DMS 273 (cell line): ENCODE data around the gene GALR3.

Experiments
- DNase-seq: peaks from one replicate; lab custom pipeline; 2025; ENCODE audit not compliant: unreplicated experiment; lab: John Stamatoyannopoulos, UW

Gene GALR3

DNA sequence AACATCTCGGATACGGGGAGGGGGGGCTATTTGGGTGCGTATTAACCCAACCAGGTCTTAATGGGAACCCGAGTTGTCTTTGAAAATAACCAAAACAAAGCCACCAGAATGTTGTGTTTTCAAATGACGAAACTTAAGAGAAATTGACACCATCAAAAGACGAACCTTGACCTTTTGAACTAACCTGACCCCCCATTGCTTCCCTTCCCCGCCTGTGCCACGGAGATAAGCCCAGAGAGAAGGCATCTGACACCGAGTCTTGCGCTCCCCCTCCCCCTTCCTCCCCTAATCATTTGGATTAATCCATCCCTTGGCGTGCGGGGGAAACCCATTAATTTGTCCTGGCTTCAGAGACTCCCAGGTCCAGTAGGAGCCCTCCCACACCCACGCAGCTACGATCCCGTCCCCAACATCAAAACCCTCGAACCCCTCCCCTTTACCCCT is 20.0 kb upstream of the GALR3 start:
- DNase-seq = no peak

DNA sequence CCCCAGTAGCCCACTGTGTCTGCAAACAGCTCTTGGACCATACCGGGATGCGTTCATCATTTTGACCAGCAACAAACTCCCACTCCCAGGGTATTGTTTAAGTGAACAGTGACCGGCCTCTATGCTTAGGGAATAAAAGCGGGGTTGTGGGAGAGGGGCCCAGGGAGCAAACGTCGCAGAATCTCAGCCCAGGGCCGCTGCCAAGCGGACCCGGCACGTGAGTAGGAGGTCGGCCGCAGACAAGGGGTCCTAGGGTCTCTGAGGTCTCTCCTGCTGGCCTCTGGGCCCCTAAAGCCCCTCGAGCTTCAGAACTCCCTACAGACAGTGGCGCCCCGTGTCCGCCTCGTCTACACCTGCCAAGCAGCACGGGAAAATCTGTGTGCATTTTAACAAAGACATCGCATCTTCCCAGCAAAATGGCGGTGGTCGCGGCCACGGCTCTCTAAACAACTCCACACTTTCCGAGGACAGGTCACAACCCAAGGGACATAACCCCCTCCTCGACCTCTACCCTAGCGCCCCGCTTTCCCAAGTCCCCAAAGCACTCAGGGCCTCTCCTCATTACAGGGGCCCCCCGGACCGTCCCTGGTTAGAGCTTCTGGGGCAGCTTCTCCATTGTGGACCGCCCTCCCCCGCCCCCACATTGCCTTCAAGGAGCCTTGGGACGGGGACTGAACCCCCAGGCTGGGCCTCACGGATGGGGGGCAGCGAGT is 19.4 kb upstream of the GALR3 start:
- no peak for DNase-seq

- peak; percentile 37 for DNase-seq
These were observed 18.8 kb upstream of the GALR3 start for GRCh38 chr22:37804352-37804880.

DNA sequence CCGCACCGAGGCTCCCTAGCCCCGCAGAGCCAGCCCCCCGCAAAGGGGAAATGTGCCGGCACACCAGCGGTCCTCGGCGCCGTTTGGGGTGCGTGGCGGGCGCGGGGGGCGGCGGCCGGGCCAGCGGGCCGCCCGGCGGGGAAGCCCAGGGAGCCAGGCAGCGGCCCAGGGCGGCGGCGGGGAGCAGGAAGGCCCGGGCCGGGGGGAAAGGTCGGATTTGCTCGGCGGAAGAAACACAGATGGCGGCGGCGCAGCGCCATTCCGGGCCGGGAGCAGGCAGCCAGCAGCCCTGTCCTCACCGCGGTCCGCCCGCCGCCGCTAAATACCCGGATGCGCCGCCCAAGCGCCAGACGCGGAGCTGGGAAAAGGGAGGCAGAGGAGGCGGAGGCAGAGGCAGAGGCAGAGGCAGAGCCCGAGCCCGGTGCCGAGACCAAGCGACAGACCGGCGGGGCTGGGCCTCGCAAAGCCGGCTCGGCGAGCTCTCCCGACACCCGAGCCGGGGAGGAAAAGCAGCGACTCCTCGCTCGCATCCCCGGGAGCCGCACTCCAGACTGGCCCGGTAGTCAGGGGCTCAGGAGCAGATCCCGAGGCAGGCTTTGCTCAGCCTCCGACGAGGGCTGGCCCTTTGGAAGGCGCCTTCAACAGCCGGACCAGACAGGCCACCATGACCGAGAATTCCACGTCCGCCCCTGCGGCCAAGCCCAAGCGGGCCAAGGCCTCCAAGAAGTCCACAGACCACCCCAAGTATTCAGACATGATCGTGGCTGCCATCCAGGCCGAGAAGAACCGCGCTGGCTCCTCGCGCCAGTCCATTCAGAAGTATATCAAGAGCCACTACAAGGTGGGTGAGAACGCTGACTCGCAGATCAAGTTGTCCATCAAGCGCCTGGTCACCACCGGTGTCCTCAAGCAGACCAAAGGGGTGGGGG is 18.0 kb upstream of the GALR3 start:
- peak; percentile 90 for DNase-seq

DNA sequence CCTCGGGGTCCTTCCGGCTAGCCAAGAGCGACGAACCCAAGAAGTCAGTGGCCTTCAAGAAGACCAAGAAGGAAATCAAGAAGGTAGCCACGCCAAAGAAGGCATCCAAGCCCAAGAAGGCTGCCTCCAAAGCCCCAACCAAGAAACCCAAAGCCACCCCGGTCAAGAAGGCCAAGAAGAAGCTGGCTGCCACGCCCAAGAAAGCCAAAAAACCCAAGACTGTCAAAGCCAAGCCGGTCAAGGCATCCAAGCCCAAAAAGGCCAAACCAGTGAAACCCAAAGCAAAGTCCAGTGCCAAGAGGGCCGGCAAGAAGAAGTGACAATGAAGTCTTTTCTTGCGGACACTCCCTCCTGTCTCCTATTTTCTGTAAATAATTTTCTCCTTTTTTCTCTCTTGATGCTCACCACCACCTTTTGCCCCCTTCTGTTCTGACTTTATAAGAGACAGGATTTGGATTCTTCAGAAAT is 17.3 kb upstream of the GALR3 start:
- no peak for DNase-seq

DNA sequence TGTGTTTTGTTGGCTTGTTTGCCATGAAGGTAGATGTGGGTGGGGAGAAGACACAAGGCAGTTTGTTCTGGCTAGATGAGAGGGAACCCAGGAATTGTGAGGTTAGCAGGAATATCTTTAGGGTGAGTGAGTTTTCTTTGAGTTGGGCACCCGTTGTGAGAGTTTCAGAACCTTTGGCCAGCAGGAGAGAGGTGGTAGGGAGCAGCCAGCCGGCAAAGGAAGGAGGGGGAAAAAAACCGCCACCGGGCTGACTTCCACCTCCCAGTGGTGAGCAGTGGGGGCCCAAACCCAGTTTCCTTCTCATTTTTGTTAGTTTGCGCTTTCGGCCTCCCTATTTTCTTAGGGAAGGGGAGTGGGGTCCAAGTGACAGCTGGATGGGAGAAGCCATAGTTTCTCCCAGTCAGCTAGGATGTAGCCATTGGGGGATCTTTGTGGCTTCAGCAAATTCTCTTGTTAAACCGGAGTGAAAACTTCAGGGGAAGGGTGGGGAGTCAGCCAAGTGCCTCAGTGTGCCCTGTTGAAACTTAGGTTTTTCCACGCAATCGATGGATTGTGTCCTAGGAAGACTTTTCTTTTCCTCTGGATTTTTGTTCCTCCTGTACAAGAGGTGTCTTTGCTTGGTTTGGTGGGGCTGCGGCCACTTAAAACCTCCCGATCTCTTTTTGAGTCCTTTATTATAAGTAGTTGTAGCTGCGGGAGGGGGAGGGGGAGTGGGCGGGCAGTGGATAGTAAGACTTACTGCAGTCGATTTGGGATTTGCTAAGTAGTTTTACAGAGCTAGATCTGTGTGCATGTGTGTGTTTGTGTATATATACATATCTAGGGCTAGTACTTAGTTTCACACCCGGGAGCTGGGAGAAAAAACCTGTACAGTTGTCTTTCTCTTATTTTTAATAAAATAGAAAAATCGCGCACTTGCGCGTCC is 16.5 kb upstream of the GALR3 start:
- DNase-seq = peak; percentile 30

DNA sequence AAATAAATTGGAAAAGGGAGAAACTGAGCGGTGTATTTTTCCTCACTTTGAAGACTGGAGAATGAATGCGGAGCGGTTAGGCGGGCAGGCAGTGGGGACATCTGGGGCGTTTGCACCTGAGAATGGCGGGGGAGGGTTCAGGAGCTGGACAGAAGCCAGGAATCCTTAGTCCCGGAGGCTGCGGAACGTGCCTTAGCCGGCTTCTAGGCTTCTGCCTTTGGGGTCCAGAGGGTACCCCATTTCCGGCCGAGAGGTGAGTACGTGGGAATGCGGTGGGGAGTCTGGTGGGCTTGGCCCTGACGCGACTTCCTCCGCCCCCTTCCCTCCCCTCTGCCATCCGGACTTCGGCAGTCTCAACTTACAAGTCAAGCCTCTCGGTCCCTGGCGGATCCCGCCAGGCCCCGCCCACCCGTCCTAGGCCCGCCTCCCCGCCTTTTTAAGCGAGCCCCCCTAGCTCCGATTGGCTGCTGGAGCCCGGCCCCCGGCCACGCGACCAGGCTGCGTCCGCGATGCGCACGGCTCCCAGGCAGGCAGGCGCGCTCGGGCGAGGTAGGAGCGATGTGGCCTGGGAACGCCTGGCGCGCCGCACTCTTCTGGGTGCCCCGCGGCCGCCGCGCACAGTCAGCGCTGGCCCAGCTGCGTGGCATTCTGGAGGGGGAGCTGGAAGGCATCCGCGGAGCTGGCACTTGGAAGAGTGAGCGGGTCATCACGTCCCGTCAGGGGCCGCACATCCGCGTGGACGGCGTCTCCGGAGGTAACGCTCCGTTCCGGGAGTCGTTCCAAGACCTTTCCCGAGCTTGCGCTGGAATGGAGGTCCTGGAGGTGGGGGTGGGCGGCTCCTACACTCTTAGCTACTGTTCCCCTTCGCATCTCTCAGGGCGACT is 15.5 kb upstream of the GALR3 start, which contains the start of gene GCAT:
Gene GCAT (plus strand): TSS at position 525 of the 884 bp plus-strand sequence. CDS start 34 bp downstream, at position 559.
- DNase-seq = peak; percentile 97

DNA sequence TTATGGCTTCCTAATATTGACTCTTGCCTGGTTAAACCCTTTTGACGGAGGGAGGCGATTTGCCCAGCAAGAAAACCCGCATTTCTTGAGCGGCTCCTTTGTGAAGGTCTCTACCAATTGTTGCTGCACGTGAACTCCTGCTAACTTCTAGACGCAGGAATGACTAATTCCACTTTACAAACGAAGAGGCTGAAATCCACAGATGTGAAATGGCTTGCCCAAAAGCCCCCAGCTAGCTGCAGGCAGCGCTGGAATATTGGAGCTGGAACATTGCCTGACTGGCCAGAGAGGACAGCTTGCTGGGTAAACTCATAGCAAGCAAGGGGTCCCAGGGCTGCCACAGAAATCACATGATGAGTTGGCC is 14.9 kb upstream of the GALR3 start:
- DNase-seq = peak; percentile 42

- no peak for DNase-seq
These were observed 13.4 kb upstream of the GALR3 start for GRCh38 chr22:37809672-37810333.

DNA sequence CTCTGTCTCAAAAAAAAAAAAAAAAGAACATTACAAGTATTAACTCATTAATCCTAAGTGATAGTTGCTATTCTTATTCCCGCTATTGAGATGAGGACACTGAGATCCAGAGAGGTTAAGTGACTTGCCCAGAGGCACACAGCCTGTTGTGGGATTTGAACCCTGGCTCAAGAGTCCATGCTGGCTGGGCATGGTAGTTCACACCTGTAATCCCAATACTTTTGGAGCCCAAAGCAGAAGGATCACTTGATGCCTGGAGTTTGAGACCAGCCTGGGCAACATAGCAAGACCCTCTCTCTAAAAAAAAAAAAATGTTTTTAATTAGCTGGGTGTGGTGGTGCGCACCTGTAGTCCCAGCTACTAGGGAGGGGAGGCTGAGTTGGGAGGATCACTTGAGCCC is 11.3 kb upstream of the GALR3 start:
- no peak for DNase-seq

- no peak for DNase-seq
These were observed 10.1 kb upstream of the GALR3 start for GRCh38 chr22:37812869-37813678.

DNA sequence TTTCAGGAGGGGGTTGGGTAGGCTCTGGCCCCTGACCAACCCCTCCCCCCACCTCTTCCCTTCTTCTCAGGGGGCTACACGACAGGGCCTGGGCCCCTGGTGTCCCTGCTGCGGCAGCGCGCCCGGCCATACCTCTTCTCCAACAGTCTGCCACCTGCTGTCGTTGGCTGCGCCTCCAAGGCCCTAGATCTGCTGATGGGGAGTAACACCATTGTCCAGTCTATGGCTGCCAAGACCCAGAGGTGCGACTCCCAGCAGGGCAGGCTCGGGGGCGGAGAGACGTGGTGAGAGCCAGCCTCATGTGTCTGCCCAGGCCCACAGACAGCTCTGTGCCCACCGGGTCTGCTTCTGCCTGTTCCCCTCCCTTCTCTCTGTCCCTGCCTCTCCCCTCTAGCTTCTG is 7.6 kb upstream of the GALR3 start:
- DNase-seq = no peak

DNA sequence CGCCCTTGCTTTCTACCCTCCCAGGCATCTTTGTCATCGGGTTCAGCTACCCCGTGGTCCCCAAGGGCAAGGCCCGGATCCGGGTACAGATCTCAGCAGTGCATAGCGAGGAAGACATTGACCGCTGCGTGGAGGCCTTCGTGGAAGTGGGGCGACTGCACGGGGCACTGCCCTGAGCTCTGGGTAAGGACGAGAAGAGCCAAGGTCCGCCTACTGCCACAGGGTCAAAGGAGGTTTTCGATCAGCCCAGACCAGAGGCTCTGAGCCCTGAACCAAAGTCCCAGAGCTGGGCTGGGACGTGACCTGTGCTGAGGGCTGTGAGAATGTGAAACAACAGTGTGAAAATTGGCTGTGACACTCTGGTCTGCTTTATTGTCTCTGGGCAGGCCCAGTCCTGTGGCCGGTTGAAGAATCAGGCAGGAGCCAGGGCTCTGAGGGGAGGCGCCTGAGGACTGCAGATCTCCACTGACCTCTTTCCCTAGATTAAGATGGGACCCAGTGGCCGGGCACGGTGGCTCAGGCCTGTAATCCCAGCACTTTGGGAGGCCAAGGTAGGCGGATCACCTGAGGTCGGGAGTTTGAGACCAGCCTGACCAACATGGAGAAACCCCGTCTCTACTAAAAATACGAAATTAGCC is 6.5 kb upstream of the GALR3 start:
- DNase-seq = no peak

- peak; percentile 88 for DNase-seq
These were observed 5.3 kb upstream of the GALR3 start for GRCh38 chr22:37817705-37818408.

GRCh38 chr22:37818409-37819104 is 4.6 kb upstream of the GALR3 start:
- peak; percentile 70 for DNase-seq

DNA sequence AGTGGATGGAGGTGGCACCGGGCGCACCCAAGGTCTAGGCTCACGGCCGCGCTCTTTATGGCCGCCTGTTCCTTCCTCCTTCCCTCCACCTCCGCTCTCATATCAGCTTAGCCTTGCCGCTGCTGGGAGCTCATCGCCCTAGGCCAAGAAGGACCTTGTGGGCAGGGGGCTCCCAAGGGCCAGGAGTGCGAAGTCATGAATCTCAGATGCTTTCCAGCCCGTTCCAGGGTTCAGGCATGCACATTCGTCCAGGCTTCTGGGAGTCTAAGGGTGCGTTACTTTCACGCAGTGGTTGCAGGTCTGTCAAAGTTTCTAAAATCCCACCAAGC is 4.1 kb upstream of the GALR3 start:
- no peak for DNase-seq

- DNase-seq = no peak
These were observed 2.8 kb upstream of the GALR3 start for GRCh38 chr22:37820350-37820749.
